CD4-positive, alpha-beta T cell treated with Interleukin-2 at 100 ng/mL for 4 hours (primary cell): ENCODE results near the gene LRCH1.

Experiments
- DNase-seq: peaks from one replicate; pipeline ENCODE4 v3.0.0-alpha.2; 2020; ENCODE audit warnings: low spot score

LRCH1 gene

GRCh38 chr13:46801858-46802257 lies 248.9 kb downstream of the LRCH1 start:
- DNase-seq: no peak
